Esophagus squamous epithelium (tissue), 4 donors: ENCODE measurements around the gene CCDC66.

Experiments
- POLR2A ChIP-seq, 4 donors: fragments of 450-650 bp; IDR thresholded peaks; one replicate each; pipeline ENCODE4 v1.6.1; 2017; ENCODE audit warnings: antibody characterized with exemption in 4 of 4, mild to moderate bottlenecking in 4 of 4, moderate library complexity in 3 of 4
- TF ChIP-seq, protein P1 (sequence below), 6 experiments: fragments of 450-650 bp in 4 of 6; fragments of 200-600 bp in 2 of 6; sonication (generic) in 2 of 6; IDR thresholded peaks; one replicate each; pipeline ENCODE4 v1.5.1; 2016 to 2019; ENCODE audit warnings: antibody characterized with exemption in 6 of 6, mild to moderate bottlenecking in 4 of 6, moderate library complexity in 4 of 6

DNA sequence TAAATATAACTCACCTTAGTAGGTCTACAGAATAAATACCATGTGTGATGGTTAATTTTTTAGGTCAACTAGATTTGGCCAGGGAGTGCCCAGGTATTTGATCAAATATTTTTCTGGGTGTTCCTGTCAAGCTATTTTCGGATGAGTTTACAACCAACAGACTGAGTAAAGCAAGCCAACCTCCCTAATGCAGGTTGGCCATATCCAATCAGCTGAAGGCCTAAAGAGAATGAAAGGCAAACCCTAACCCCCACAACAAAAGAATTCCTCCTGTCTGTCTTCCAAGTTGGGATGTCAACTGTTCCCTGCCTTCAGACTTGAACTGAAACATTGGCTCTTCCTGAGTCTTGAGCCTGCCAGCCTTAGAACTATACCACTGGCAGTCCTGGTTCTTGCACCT lies 97.5 kb downstream of the CCDC66 start:
- TF ChIP-seq, protein P1, sequence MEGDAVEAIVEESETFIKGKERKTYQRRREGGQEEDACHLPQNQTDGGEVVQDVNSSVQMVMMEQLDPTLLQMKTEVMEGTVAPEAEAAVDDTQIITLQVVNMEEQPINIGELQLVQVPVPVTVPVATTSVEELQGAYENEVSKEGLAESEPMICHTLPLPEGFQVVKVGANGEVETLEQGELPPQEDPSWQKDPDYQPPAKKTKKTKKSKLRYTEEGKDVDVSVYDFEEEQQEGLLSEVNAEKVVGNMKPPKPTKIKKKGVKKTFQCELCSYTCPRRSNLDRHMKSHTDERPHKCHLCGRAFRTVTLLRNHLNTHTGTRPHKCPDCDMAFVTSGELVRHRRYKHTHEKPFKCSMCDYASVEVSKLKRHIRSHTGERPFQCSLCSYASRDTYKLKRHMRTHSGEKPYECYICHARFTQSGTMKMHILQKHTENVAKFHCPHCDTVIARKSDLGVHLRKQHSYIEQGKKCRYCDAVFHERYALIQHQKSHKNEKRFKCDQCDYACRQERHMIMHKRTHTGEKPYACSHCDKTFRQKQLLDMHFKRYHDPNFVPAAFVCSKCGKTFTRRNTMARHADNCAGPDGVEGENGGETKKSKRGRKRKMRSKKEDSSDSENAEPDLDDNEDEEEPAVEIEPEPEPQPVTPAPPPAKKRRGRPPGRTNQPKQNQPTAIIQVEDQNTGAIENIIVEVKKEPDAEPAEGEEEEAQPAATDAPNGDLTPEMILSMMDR (IDR thresholded peaks at IDR 0.05), result no peak
- TF ChIP-seq POLR2A (IDR thresholded peaks at IDR 0.05), result no peak
